IMR-90 (cell line): Measurements from ENCODE around the gene NIPSNAP2.

Source experiments
- CTCF ChIP-seq: conservative IDR thresholded peaks from 2 replicates; pipeline ENCODE4 v1.5.1; 2012; ENCODE audit warnings: mild to moderate bottlenecking, low read depth, low read length, improper control_type of control experiment
- ELK1 ChIP-seq: fragments of 150-350 bp; IDR thresholded peaks from 2 replicates; pipeline ENCODE4 v1.6.1; 2016; ENCODE audit warnings: low read depth, mild to moderate bottlenecking, low read length, moderate library complexity, borderline replicate concordance
- FOS ChIP-seq: fragments of 150-350 bp; IDR thresholded peaks from 2 replicates; pipeline ENCODE4 v1.6.1; 2016; ENCODE audit warnings: low read depth, low read length
- MAFK ChIP-seq: IDR thresholded peaks from 2 replicates; pipeline ENCODE4 v1.6.1; 2012; ENCODE audit warnings: low read depth, low read length, improper control_type of control experiment
- POLR2A ChIP-seq: IDR thresholded peaks from 2 replicates; pipeline ENCODE4 v1.6.1; 2012; ENCODE audit warnings: mild to moderate bottlenecking, low read depth, low read length
- RCOR1 ChIP-seq: IDR thresholded peaks from 2 replicates; pipeline ENCODE4 v1.6.1; 2012; ENCODE audit warnings: mild to moderate bottlenecking, low read length, improper control_type of control experiment; ENCODE audit not compliant: insufficient replicate concordance
- RFX5 ChIP-seq: IDR thresholded peaks from 2 replicates; pipeline ENCODE4 v1.8.0; 2012; ENCODE audit warnings: low read depth, mild to moderate bottlenecking, low read length, moderate library complexity

- TF ChIP-seq CTCF, result no peak
- TF ChIP-seq RCOR1, result no peak
- TF ChIP-seq RFX5, result no peak
- no peak for TF ChIP-seq POLR2A
- no peak for TF ChIP-seq FOS
- no peak for TF ChIP-seq ELK1
- TF ChIP-seq MAFK, result no peak
These were observed 32.8 kb upstream of the NIPSNAP2 start for GRCh38 chr7:55931421-55932151.
